Measurements from ENCODE around the gene MBP.

The MBP gene

GRCh38 chr18:76956648-76957047 lies 175.9 kb downstream of the MBP start:
- H3K4me3 ChIP-seq (ENCODE audit: low read depth in 1 of 2, low read length in 1 of 2) = no peak overlapping the region
- H3K27me3 ChIP-seq = no peaks in the 10 kb centered on the region
- peaks cover 84% of the 10 kb centered on the region for H3K36me3 ChIP-seq
- TF ChIP-seq, protein P1, sequence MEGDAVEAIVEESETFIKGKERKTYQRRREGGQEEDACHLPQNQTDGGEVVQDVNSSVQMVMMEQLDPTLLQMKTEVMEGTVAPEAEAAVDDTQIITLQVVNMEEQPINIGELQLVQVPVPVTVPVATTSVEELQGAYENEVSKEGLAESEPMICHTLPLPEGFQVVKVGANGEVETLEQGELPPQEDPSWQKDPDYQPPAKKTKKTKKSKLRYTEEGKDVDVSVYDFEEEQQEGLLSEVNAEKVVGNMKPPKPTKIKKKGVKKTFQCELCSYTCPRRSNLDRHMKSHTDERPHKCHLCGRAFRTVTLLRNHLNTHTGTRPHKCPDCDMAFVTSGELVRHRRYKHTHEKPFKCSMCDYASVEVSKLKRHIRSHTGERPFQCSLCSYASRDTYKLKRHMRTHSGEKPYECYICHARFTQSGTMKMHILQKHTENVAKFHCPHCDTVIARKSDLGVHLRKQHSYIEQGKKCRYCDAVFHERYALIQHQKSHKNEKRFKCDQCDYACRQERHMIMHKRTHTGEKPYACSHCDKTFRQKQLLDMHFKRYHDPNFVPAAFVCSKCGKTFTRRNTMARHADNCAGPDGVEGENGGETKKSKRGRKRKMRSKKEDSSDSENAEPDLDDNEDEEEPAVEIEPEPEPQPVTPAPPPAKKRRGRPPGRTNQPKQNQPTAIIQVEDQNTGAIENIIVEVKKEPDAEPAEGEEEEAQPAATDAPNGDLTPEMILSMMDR (IDR thresholded peaks at IDR 0.05) = no peak
- H3K27ac ChIP-seq = no peak overlapping the region
- no peaks in the 10 kb centered on the region for H3K4me1 ChIP-seq (ENCODE audit: control insufficient read depth in 1 of 2, insufficient read depth in 1 of 2, low read depth in 1 of 2, low read length in 1 of 2)
- H3K9me3 ChIP-seq = no peaks in the 10 kb centered on the region

DNA sequence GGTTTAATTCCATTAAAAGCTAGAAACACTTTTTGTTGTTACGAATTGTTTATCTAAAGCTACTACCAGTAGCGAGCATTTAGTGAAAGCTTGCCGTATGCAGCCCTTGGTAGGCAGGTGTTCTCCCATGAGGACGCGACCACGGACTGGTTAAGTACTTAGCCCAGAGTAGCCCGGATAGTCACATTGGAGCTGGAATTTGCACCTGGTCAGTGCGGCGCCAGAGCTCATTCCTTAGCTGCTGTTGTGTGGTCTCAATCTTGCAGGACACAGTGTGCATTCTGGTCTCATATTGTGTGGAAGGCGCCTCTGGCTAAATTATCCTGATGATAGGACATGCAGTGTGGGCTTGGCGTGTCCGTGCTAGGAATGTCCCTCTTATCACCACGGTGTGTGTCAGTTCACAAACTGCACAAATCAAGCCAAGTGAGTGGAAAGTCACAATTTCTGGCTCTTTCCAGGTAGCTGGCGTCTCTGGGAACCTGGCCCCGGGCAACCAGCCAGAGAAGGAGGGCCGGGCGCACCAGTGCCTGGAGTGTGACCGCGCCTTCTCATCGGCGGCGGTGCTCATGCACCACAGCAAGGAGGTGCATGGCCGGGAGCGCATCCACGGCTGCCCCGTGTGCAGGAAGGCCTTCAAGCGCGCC lies 176.9 kb downstream of the MBP start:
- H3K4me3 ChIP-seq (ENCODE audit: low read depth in 1 of 2, low read length in 1 of 2) = no peak overlapping the region
- H3K36me3 ChIP-seq = peaks cover 78% of the 10 kb centered on the region
- no peaks in the 10 kb centered on the region for H3K4me1 ChIP-seq (ENCODE audit: control insufficient read depth in 1 of 2, insufficient read depth in 1 of 2, low read depth in 1 of 2, low read length in 1 of 2)
- no peaks in the 10 kb centered on the region for H3K27me3 ChIP-seq
- TF ChIP-seq, protein P1 (IDR thresholded peaks at IDR 0.05) = no peak
- no peaks in the 10 kb centered on the region for H3K9me3 ChIP-seq
- no peak overlapping the region for H3K27ac ChIP-seq

- TF ChIP-seq, protein P1 (IDR thresholded peaks at IDR 0.05) = no peak
- Histone ChIP-seq H3K9me3 (no peaks in the 10 kb centered on the region), H3K36me3 (peaks cover 68% of the 10 kb centered on the region), H3K27ac (no peak overlapping the region), H3K4me3 (ENCODE audit: low read depth in 1 of 2, low read length in 1 of 2) (no peak overlapping the region), H3K4me1 (ENCODE audit: control insufficient read depth in 1 of 2, insufficient read depth in 1 of 2, low read depth in 1 of 2, low read length in 1 of 2) (no peaks in the 10 kb centered on the region), H3K27me3 (no peaks in the 10 kb centered on the region)
These were observed 178.9 kb downstream of the MBP start for GRCh38 chr18:76953583-76954233.

DNA sequence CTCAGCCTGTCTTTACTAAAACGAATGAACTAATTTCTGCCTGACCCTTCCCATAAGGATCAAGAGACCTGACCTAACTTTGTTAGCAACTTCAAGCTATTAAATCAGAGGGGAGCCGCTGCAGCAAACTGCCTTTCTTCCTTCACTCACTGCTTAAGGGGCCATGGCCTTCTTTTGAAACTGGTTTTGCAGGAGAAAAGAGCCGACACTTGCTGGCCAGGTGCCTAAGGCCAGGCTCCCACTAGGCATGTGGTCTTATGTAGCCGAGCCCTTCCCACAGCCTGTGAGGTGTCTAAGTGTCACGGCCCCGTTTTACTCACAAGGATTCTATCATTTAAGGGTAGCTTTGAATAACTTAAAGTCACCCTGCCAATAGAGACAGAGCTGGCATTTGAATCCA lies 179.4 kb downstream of the MBP start:
- Histone ChIP-seq H3K4me1 (ENCODE audit: control insufficient read depth in 1 of 2, insufficient read depth in 1 of 2, low read depth in 1 of 2, low read length in 1 of 2) (no peaks in the 10 kb centered on the region), H3K4me3 (ENCODE audit: low read depth in 1 of 2, low read length in 1 of 2) (no peak overlapping the region), H3K9me3 (no peaks in the 10 kb centered on the region), H3K27ac (no peak overlapping the region), H3K36me3 (peaks cover 68% of the 10 kb centered on the region), H3K27me3 (no peaks in the 10 kb centered on the region)
- TF ChIP-seq, protein P1 (IDR thresholded peaks at IDR 0.05) = no peak

DNA sequence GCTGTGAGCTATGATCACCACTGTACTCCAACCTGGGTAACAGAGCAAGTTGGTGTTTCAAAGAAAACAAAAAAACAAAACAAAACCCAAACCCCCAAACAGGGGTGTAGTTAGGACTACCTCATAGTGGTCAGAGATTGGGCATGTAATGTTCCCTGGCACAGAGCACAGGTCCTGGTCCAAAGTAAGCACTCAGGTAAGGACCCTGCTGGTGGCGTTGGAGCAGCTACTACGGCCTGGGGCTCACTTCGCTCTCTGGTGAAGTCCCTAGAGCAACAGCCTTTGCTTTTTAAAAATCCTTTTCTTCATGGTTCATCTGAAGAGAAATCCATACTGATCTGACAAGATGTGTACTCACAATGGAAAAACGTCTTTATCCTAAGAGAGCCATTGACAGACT lies 179.8 kb downstream of the MBP start:
- no peak overlapping the region for H3K27ac ChIP-seq
- no peak overlapping the region for H3K4me3 ChIP-seq (ENCODE audit: low read depth in 1 of 2, low read length in 1 of 2)
- H3K4me1 ChIP-seq (ENCODE audit: control insufficient read depth in 1 of 2, insufficient read depth in 1 of 2, low read depth in 1 of 2, low read length in 1 of 2) = no peaks in the 10 kb centered on the region
- H3K9me3 ChIP-seq = no peaks in the 10 kb centered on the region
- TF ChIP-seq, protein P1 (IDR thresholded peaks at IDR 0.05) = no peak
- H3K36me3 ChIP-seq = peaks cover 68% of the 10 kb centered on the region
- no peaks in the 10 kb centered on the region for H3K27me3 ChIP-seq

Measured in neutrophil (primary cell).